HG03469 (cell line): ENCODE results near the gene TUSC2.

ENCODE experiments used
- ATAC-seq: cut with Tn5 transposase; IDR thresholded peaks from one replicate; pipeline ENCODE4 v1.9.1; 2021; ENCODE audit warnings: mild to moderate bottlenecking, moderate library complexity, moderate number of reproducible peaks; ENCODE audit not compliant: unreplicated experiment

The TUSC2 gene

DNA sequence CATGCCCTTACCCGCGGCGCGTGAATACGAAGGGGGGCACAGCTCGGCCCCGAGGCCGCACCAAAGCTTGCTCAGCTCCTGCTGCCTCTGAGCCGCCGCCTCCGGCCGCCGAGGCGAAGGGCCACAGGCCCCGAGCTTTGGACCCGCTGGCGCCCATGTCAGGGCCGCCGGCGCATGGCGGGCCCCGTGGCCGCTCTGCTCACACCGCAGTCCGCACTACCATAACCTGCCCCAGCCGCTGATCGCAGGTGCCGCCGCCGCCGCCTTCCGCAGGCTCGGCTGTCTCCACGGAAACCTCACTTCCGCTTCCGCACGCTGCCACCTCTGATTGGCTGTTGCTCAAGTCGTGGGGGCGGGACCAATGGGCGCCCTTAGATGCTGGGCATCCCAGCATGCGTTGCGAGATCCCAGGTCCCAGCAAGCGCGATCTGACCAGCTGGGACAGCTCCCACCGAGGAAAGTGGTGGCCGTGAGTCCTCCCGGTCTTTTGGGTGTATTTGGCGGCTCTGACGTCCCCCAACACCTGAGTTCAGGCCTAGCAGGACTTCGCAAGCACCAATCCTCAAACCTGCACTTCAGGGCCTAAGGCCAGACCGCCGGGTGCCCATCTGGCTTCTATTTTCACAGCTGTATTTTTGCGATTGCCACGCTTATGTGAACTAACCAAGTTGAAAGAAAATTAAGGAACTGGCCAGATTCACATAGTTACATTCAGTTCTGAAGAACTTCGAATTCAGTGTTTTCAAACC, at the start of gene TUSC2:
TUSC2 (minus strand) TSS at position 281 of the 749 bp plus-strand sequence; CDS start at position 157, 124 bp downstream.
- ATAC-seq: peak; percentile 52

GRCh38 chr3:50375258-50375931, 47.4 kb upstream of the TUSC2 start:
- ATAC-seq: no peak

DNA sequence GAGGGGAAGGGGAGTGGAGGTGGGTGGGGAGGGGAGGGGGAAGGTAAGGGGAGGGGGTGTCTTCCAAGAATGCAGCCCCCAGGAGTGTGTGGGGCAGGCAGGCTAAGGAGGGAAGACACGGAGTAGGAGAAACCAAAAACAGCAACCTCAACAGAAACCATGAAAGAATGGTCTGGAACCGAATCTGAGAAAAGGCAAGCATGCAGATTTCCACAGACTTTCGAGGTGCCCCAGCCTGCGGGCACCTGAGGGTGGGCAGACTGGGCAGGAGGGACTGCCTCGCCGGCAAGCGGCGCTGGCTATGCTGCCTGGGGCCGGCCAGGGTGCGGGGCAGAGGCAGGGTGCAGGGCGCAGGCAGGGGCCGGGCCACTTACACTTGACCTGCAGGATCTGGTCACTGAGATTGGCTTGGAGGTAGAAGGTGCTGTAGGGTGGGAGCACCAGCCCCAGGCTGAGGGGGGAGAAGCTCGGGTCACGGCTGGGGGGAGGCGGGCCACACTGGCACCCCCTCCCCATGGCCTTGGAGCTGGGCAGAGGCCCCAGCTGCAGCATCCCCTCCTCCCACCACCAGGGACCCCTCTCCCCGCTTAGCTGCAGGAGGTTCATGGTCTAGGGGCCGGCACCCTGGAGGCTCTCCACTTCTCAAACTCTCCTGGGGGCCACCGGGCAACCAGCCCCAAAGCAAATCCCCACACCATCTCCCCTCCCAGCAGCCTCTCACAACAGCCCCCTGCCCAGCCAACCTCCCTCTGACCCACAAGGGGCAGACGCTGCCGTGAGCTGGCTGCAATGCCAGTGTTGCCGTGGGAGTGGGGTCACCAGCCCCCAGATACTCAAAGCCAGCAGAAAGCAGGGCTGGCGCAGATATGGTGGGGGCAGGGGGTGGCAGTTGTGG, 46.6 kb upstream of the TUSC2 start:
- ATAC-seq: no peak

GRCh38 chr3:50373146-50374051, 45.4 kb upstream of the TUSC2 start:
- no peak for ATAC-seq

DNA sequence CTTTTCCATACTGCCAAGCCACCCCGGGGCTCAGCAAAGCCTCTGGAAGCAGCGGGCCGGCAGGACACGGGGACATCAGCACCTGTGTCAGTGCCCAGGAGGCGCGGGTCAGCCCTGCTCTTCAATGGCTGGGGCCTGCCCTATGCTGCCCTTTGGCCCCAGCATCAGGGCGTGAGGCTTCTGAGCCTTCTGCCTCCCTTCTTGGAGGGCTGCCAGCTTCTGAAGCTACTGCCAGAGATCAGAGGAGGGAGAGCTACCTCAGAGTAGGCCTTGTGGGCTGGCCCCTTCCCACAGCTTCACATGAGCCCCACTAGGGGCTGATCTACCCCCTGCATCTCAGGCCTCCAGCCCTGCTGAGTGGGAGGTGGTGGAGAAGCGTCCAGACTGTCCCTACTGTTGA, 44.3 kb upstream of the TUSC2 start:
- ATAC-seq: no peak

- ATAC-seq: no peak
Observed at GRCh38 chr3:50371133-50371685, 43.2 kb upstream of the TUSC2 start.

GRCh38 chr3:50370594-50370993, 42.6 kb upstream of the TUSC2 start:
- no peak for ATAC-seq

DNA sequence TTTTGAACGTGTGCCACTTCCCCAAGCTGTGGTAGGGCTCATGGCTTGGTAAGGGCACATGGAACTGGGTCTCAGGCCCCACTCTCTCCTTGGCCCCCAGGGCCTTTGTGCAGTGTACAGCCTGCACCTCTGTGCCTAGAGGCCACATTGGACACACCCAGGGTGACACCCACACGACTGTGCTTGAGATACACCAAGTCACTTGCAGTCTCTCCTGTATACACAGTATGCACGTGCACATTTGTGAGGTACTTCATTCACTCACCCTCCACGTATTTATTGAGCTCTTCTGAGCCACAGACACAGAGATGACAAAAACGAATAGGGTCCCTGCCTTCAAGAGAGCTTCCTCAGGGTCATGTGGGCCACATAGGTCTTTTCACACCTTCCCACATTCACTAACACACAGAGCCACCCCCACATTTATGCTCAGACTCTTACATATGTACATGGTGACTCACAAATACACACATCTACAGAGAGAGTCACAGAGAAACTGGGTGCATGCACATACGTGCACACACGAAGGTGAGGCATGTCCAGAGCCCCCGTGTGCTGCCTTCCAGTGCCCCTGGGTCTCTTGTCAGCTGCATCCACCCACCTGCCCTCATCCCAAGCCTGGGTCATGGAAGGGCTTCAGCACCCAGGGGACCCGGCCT, 41.1 kb upstream of the TUSC2 start:
- ATAC-seq: no peak

GRCh38 chr3:50365842-50366220, 37.8 kb upstream of the TUSC2 start:
- ATAC-seq: no peak

GRCh38 chr3:50365080-50365841, 37.2 kb upstream of the TUSC2 start:
- ATAC-seq: peak; percentile 52

GRCh38 chr3:50364573-50365079, 36.6 kb upstream of the TUSC2 start:
- no peak for ATAC-seq

- no peak for ATAC-seq
Observed at GRCh38 chr3:50359760-50360110, 31.7 kb upstream of the TUSC2 start.

- ATAC-seq: peak; percentile 92
Observed at GRCh38 chr3:50358911-50359759, 31.1 kb upstream of the TUSC2 start, which contains the start of gene TMEM115. TSS of gene TMEM115 (minus strand) at chr3:50359521. CDS start at chr3:50359063, 458 bp downstream.

- ATAC-seq: no peak
Observed at GRCh38 chr3:50358355-50358910, 30.4 kb upstream of the TUSC2 start.

DNA sequence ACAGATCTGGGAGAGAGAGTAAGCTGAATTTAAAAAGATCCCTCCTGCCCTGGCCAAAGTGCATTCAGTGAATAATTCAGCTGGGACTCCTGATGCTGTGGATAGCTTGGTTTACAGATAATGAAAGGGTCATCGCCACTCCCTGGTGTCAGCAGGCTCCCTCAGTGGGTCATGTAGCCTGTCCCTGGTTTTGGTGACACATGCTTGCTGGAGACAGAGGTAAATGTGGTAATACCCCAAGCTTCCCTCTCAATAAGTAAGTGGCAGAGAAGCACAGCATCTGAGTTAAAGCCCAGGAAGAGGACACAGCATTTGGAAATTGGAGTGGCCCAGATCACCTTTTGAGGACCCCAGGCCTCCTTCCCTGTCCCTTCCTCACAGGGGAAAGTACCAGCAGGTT, 29.5 kb upstream of the TUSC2 start:
- no peak for ATAC-seq

DNA sequence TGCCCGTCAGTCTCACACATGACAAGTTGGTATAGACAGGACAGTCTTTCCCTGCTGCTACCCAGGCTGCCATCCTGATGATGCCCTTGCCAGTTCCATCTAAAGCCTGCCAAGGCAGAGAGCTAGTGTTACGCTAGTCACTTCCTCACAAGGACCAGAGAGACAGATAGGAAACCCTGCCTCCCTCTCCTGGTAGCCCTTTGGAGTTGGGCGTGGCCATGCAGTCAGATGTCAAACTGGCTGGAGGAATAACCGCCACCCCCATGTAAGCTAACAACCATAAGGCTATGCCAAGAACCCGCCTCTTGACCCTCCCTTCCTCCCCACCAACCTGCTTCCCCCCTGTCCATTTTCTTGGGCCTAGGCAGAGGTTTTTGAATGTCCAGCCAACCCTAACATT, 28.5 kb upstream of the TUSC2 start:
- no peak for ATAC-seq

DNA sequence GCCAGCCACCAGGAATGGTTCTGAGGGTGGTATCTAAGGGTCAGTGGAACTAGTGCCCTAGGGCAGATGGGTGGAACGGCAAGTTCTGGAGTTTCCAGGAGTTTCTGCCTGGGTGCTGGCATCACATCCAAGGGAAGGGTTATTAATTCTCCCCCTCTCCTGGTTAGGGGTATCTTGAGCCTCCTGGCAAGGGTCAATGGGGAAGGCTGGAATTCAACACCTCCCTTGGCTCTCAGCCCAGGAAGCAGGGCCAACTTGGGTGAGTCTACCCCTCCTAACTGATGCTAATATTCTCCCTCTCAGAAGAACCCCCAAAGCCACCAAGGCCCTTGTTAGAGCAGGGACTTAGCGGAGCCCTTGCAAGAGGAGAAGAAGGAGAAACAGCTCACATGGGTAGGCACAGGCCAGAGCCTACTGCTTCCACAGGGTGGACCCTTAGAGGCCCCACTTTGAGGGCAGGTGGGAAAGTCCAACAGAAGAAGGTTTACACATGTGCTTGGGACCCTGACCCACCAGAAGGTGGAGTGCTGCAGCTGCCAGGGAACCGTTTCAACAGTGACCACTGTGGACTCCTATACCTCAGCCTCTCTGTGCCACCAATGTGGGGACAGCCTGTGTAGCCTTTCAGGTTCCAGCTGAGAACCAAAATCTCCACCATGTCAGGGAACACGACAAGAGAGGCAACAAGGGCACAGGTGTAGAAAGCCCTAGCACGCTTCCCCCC, 28.0 kb upstream of the TUSC2 start:
- ATAC-seq: no peak
